Tibial artery (tissue), 4 donors: ENCODE measurements around the gene GINS2.

ENCODE experiments used
- DNase-seq, 2 donors: peaks; one replicate each; pipeline ENCODE4 v3.0.0-alpha.2; 2019
- H3K27ac ChIP-seq, 2 donors: fragments of 200-600 bp; sonication (generic) in 1 of 2; 1 replicate in 1 of 2; 2 replicates in 1 of 2; pipeline ENCODE4 v1.5.1; 2018 to 2019; ENCODE audit warnings: mild to moderate bottlenecking in 1 of 2
- H3K27me3 ChIP-seq, 2 donors: fragments of 200-600 bp; sonication (generic) in 1 of 2; one replicate each; pipeline versions ENCODE4 v1.5.1 to v1.6.0; 2016 to 2019
- H3K36me3 ChIP-seq, 3 donors: fragments of 200-600 bp; sonication (generic) in 2 of 3; one replicate each; pipeline ENCODE4 v1.5.1; 2016 to 2019; ENCODE audit warnings: mild to moderate bottlenecking in 2 of 3
- H3K4me1 ChIP-seq, 4 donors: fragments of 200-600 bp; sonication (generic) in 2 of 4; 1 replicate in 3 of 4; 2 replicates in 1 of 4; pipeline ENCODE4 v1.5.1; 2016 to 2019
- H3K4me3 ChIP-seq, 2 donors: fragments of 200-600 bp; sonication (generic) in 1 of 2; 1 replicate in 1 of 2; 2 replicates in 1 of 2; pipeline ENCODE4 v1.5.1; 2018 to 2019; ENCODE audit warnings: mild to moderate bottlenecking in 2 of 2
- H3K9me3 ChIP-seq, 3 donors: fragments of 200-600 bp; sonication (generic) in 1 of 3; one replicate each; pipeline ENCODE4 v1.5.1; 2016 to 2019
- CTCF ChIP-seq, 2 experiments: fragments of 200-600 bp in 1 of 2; fragments of 450-650 bp in 1 of 2; IDR thresholded peaks; one replicate each; pipeline ENCODE4 v1.5.1; 2017 to 2019; ENCODE audit warnings: antibody characterized with exemption in 2 of 2, mild to moderate bottlenecking in 1 of 2, moderate library complexity in 1 of 2
- intact Hi-C: fragments of 100-400 bp; cut with DNase I; formaldehyde crosslinking; loops from one replicate; pipeline ENCODE4 v1.15.0; 2023; ENCODE audit warnings: low total_unique reads

The GINS2 gene

GRCh38 chr16:85719605-85720301 is 31.0 kb upstream of the GINS2 start:
- Histone ChIP-seq H3K27ac (no peak overlapping the region), H3K27me3 (peaks cover 0 to 50% of the 10 kb centered on the region in 2 donors), H3K4me3 (no peak overlapping the region), H3K36me3 (no peaks in the 10 kb centered on the region), H3K9me3 (no peaks in the 10 kb centered on the region), H3K4me1 (peaks cover 0 to 13% (median 0%) of the 10 kb centered on the region in 4 donors)
- no peak for DNase-seq
- intact Hi-C loops = loop anchor here (5.0 to 10.0 kb wide), 2 partner anchors 425 to 447 kb away; no protein-coding TSS in a partner anchor
- TF ChIP-seq CTCF (IDR thresholded peaks at IDR 0.05) = no peak

GRCh38 chr16:85718682-85719081 is 29.9 kb upstream of the GINS2 start:
- peaks cover 0 to 54% of the 10 kb centered on the region in 2 donors for H3K27me3 ChIP-seq
- TF ChIP-seq CTCF (IDR thresholded peaks at IDR 0.05) = peak in 1 of 2 experiments; percentile 28
- no peaks in the 10 kb centered on the region for H3K9me3 ChIP-seq
- H3K27ac ChIP-seq = no peak overlapping the region
- no peaks in the 10 kb centered on the region for H3K36me3 ChIP-seq
- intact Hi-C loops = loop anchor here (5.0 kb wide), 1 partner anchor 446 kb away; no protein-coding TSS in a partner anchor
- no peak overlapping the region for H3K4me3 ChIP-seq
- peaks cover 0 to 13% (median 0%) of the 10 kb centered on the region in 4 donors for H3K4me1 ChIP-seq
- no peak for DNase-seq

- no peak for DNase-seq
Observed at GRCh38 chr16:85718153-85718477, 29.4 kb upstream of the GINS2 start.

GRCh38 chr16:85717393-85718152 is 28.8 kb upstream of the GINS2 start:
- H3K27ac ChIP-seq = no peak overlapping the region
- no peaks in the 10 kb centered on the region for H3K36me3 ChIP-seq
- no peak overlapping the region for H3K4me3 ChIP-seq
- H3K9me3 ChIP-seq = peaks cover 0 to under 1% (median 0%) of the 10 kb centered on the region in 3 donors
- H3K4me1 ChIP-seq = peaks cover 0 to 13% (median 0%) of the 10 kb centered on the region in 4 donors
- TF ChIP-seq CTCF (IDR thresholded peaks at IDR 0.05) = peak; percentile 68 to 70
- H3K27me3 ChIP-seq = peaks cover 0 to 63% of the 10 kb centered on the region in 2 donors
- DNase-seq = peak in 1 of 2 donors; percentile 71
- intact Hi-C loops = loop anchor here (5.0 kb wide), 1 partner anchor 445 kb away; no protein-coding TSS in a partner anchor

More at GRCh38 chr16:85718153-85718477, 29.4 kb upstream of the GINS2 start:
- Histone ChIP-seq H3K4me3 (no peak overlapping the region), H3K36me3 (no peaks in the 10 kb centered on the region), H3K4me1 (peaks cover 0 to 13% (median 0%) of the 10 kb centered on the region in 4 donors), H3K9me3 (no peaks in the 10 kb centered on the region), H3K27me3 (peaks cover 0 to 59% of the 10 kb centered on the region in 2 donors), H3K27ac (no peak overlapping the region)
- no peak for TF ChIP-seq CTCF (IDR thresholded peaks at IDR 0.05)
- intact Hi-C loops = loop anchor here (5.0 kb wide), 1 partner anchor 446 kb away; no protein-coding TSS in a partner anchor

- no peak for DNase-seq
- Histone ChIP-seq H3K4me1 (peaks cover 0 to 13% (median 0%) of the 10 kb centered on the region in 4 donors), H3K27me3 (peaks cover 0 to 68% of the 10 kb centered on the region in 2 donors), H3K4me3 (no peak overlapping the region), H3K36me3 (no peaks in the 10 kb centered on the region), H3K9me3 (peaks cover 0 to 8% (median 4%) of the 10 kb centered on the region in 3 donors), H3K27ac (no peak overlapping the region)
- TF ChIP-seq CTCF (IDR thresholded peaks at IDR 0.05) = no peak
- intact Hi-C loops = loop anchor here (5.0 kb wide), 1 partner anchor 444 kb away; no protein-coding TSS in a partner anchor
Observed at GRCh38 chr16:85716680-85717038, 27.9 kb upstream of the GINS2 start.
